OCI-M2 (cell line): ENCODE measurements around the gene ZNF468.
"Not testable (repeated sequence)": the region's sequence is repeated elsewhere in the genome, so short reads cannot be mapped to it uniquely, and the experiment has no call there.

Experiments
- DNase-seq: peaks from one replicate; lab custom pipeline; 2025; ENCODE audit not compliant: unreplicated experiment; lab: John Stamatoyannopoulos, UW

ZNF468 gene

DNA sequence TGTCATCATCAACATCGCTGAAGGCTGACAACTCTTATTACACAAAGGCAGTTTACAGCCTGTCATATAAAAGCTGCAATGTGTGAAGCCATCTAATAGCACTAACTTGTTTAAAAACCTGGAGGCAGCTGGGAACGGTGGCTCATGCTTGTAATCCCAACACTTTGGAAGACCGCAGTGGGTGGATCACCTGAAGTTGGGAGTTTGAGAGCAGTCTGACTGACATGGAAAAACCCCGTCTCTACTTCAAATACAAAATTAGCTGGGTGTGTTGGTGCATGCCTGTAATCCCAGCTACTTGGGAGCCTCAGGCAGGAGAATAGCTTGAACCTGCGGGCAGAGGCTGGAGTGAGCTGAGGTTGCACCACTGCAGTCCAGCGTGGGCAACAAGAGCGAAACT is 27.6 kb downstream of the ZNF468 start:
- not testable (repeated sequence) for DNase-seq

DNA sequence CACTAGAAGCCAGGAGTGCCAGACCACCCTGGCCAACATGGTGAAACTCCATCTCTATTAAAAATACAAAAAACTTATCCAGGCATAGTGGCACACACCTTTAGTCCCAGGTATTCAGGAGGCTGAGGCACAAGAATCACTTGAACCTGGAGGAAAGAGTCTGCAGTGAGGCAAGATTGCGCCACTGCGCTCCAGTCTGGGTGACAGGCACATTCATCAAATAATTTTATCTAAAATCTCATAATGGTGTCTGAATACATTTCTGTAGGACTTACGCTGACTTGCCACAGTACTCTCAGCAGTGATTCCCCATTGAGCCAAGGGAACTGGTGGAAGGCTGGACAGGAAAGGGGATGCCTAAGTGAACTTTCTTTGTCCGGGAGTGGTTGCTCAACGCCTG is 31.7 kb downstream of the ZNF468 start:
- no peak for DNase-seq

GRCh38 chr19:52823676-52824075 is 33.7 kb downstream of the ZNF468 start:
- no peak for DNase-seq

GRCh38 chr19:52821204-52821960 is 36.0 kb downstream of the ZNF468 start, which contains the start of gene ZNF28:
TSS of gene ZNF28 (minus strand) at chr19:52821633. CDS start at chr19:52817958, 3,675 bp downstream.
- DNase-seq = not testable (repeated sequence)

GRCh38 chr19:52820472-52821203 is 36.8 kb downstream of the ZNF468 start:
- DNase-seq = not testable (repeated sequence)

GRCh38 chr19:52809801-52810200 is 47.6 kb downstream of the ZNF468 start:
- DNase-seq = no peak

DNA sequence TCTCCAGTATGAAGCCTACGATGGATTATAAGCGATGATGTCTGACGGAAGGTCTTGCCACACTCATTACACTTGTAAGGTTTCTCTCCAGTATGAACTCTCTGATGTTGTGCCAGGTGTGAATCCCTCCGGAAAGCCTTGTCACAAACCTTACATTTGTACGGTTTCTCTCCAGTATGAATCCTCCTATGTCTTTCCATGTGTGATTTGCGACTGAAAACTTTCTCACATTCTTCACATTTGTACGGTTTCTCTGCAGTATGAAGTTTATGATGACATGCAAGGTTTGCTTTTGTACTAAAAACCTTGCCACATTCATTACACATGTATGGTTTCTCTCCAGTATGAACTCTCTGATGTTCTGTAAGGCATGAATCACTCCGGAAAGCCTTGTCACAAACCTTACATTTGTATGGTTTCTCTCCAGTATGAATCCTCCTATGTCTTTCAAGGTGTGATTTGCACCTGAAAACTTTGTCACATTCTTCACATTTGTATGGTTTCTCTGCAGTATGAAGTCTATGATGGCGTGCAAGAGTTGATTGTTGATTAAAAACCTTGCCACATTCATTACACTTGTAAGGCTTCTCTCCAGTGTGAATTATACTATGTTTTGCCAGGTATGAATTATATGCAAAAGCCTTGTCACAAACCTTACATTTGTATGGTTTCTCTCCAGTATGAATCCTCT is 57.3 kb downstream of the ZNF468 start:
- DNase-seq = not testable (repeated sequence)

- DNase-seq = no peak
Measured at GRCh38 chr19:52789440-52789839, 68.0 kb downstream of the ZNF468 start.
